Measurements from ENCODE around the gene TNFRSF25.

GRCh38 chr1:6461051-6461530 lies 4.9 kb downstream of the TNFRSF25 start:
- TF ChIP-seq CTCF (conservative IDR thresholded peaks at IDR 0.05) (no peak), ZFX (IDR thresholded peaks at IDR 0.05) (no peak)

All from C4-2B (cell line).